Measurements from ENCODE around the gene NOL11. TPM values are rescaled to one million over a fixed set of nuclear protein-coding genes. Genes with fewer than 3 reads are reported as not detected.

The NOL11 gene
- total RNA-seq, 2 donors from 2014 or later = 48.3 to 60.7 TPM

GRCh38 chr17:67729903-67730302, 12.2 kb downstream of the NOL11 start:
- peaks cover 14% of the 10 kb centered on the region for H3K9me3 Mint-ChIP-seq
- no peak overlapping the region for H3K9ac ChIP-seq (ENCODE audit: extremely low read depth, low read length, poor library complexity, severe bottlenecking)
- peaks cover 6% of the 10 kb centered on the region for H3K4me1 Mint-ChIP-seq
- no peaks in the 10 kb centered on the region for H3K27me3 ChIP-seq (ENCODE audit: control insufficient read depth, insufficient read depth, low read length, poor library complexity, severe bottlenecking)
- H3K4me3 Mint-ChIP-seq = no peak overlapping the region
- no peaks in the 10 kb centered on the region for H3K4me1 ChIP-seq (ENCODE audit: control insufficient read depth, insufficient read depth, low read length)
- no peaks in the 10 kb centered on the region for H3K27me3 Mint-ChIP-seq (ENCODE audit: insufficient read depth)
- 97 to 100% methylated on average over 3 to 6 of the region's 6 CpGs for WGBS, 2 experiments (ENCODE audit: insufficient coverage in 1 of 2, insufficient read length in 1 of 2)
- no peak for TF ChIP-seq CTCF (conservative IDR thresholded peaks at IDR 0.05)
- peak; percentile 30 for DNase-seq
- H3K36me3 ChIP-seq (ENCODE audit: control insufficient read depth, insufficient read depth, low read length) = peaks cover 88% of the 10 kb centered on the region
- H3K36me3 Mint-ChIP-seq (ENCODE audit: low read depth) = peaks cover 80% of the 10 kb centered on the region
- H3K27ac Mint-ChIP-seq = no peak overlapping the region
- no peak overlapping the region for H3K27ac ChIP-seq (ENCODE audit: low read depth, low read length)
- H3K4me3 ChIP-seq (ENCODE audit: low read length) = no peak overlapping the region
- H3K9me3 ChIP-seq (ENCODE audit: control insufficient read depth, low read length) = peaks cover 18% of the 10 kb centered on the region

- Mint-ChIP-seq H3K4me3 (no peak overlapping the region), H3K9me3 (peaks cover 14% of the 10 kb centered on the region), H3K27me3 (ENCODE audit: insufficient read depth) (no peaks in the 10 kb centered on the region), H3K27ac (no peak overlapping the region), H3K36me3 (ENCODE audit: low read depth) (peaks cover 74% of the 10 kb centered on the region), H3K4me1 (peaks cover 6% of the 10 kb centered on the region)
- H3K27ac ChIP-seq (ENCODE audit: low read depth, low read length) = no peak overlapping the region
- 78 to 91% methylated on average over 5 to 7 of the region's 7 CpGs for WGBS, 2 experiments (ENCODE audit: insufficient coverage in 1 of 2, insufficient read length in 1 of 2)
- peak; percentile 13 for DNase-seq
- no peaks in the 10 kb centered on the region for H3K27me3 ChIP-seq (ENCODE audit: control insufficient read depth, insufficient read depth, low read length, poor library complexity, severe bottlenecking)
- no peaks in the 10 kb centered on the region for H3K4me1 ChIP-seq (ENCODE audit: control insufficient read depth, insufficient read depth, low read length)
- H3K36me3 ChIP-seq (ENCODE audit: control insufficient read depth, insufficient read depth, low read length) = peaks cover 86% of the 10 kb centered on the region
- no peak overlapping the region for H3K4me3 ChIP-seq (ENCODE audit: low read length)
- H3K9ac ChIP-seq (ENCODE audit: extremely low read depth, low read length, poor library complexity, severe bottlenecking) = no peak overlapping the region
- H3K9me3 ChIP-seq (ENCODE audit: control insufficient read depth, low read length) = peaks cover 18% of the 10 kb centered on the region
- TF ChIP-seq CTCF (conservative IDR thresholded peaks at IDR 0.05) = no peak
Observed at GRCh38 chr17:67730731-67731130, 13.0 kb downstream of the NOL11 start.

- 60 to 70% methylated on average over 2 of the region's 2 CpGs for WGBS, 2 experiments (ENCODE audit: insufficient coverage in 1 of 2, insufficient read length in 1 of 2)
- Mint-ChIP-seq H3K27me3 (ENCODE audit: insufficient read depth) (no peaks in the 10 kb centered on the region), H3K36me3 (ENCODE audit: low read depth) (peaks cover 80% of the 10 kb centered on the region), H3K4me1 (peaks cover 6% of the 10 kb centered on the region), H3K27ac (peak overlapping the region; percentile 24), H3K9me3 (peaks cover 14% of the 10 kb centered on the region), H3K4me3 (no peak overlapping the region)
- H3K4me3 ChIP-seq (ENCODE audit: low read length) = no peak overlapping the region
- H3K27me3 ChIP-seq (ENCODE audit: control insufficient read depth, insufficient read depth, low read length, poor library complexity, severe bottlenecking) = no peaks in the 10 kb centered on the region
- H3K9me3 ChIP-seq (ENCODE audit: control insufficient read depth, low read length) = peaks cover 18% of the 10 kb centered on the region
- H3K27ac ChIP-seq (ENCODE audit: low read depth, low read length) = no peak overlapping the region
- TF ChIP-seq CTCF (conservative IDR thresholded peaks at IDR 0.05) = no peak
- no peaks in the 10 kb centered on the region for H3K4me1 ChIP-seq (ENCODE audit: control insufficient read depth, insufficient read depth, low read length)
- H3K36me3 ChIP-seq (ENCODE audit: control insufficient read depth, insufficient read depth, low read length) = peaks cover 93% of the 10 kb centered on the region
- H3K9ac ChIP-seq (ENCODE audit: extremely low read depth, low read length, poor library complexity, severe bottlenecking) = no peak overlapping the region
- DNase-seq = peak; percentile 10
Observed at GRCh38 chr17:67733449-67733848, 15.7 kb downstream of the NOL11 start.

All from endodermal cell (in vitro differentiated cells).